ENCODE measurements around the gene ETV1.

The ETV1 gene

DNA sequence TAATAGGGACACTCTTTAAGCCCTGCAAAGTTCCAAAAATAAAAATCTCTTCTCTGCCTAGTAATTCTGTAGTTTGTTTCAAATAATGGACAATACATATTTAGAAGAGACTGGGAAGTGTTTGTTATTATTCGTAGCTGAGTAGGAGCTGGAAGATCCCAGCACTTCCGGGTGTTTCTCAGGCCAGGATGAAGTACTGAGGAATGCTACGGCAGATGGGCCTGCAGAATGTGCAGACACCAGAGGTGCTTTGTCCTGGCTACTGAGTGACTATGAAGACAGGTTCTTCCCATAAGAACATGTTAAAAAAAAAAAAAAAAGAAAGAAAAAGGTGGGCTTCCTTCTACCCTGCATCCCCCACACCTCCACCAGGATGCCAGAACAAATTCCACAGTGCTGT lies 36.1 kb downstream of the ETV1 start:
- POLR2A ChIA-PET: no interaction called here
- no peak for TF ChIP-seq BHLHE40 (IDR thresholded peaks at IDR 0.05; ENCODE audit: borderline replicate concordance)
- TF ChIP-seq TARDBP (IDR thresholded peaks at IDR 0.05): no peak
- TF ChIP-seq ZNF384 (IDR thresholded peaks at IDR 0.05): no peak
- TF ChIP-seq, protein P1, sequence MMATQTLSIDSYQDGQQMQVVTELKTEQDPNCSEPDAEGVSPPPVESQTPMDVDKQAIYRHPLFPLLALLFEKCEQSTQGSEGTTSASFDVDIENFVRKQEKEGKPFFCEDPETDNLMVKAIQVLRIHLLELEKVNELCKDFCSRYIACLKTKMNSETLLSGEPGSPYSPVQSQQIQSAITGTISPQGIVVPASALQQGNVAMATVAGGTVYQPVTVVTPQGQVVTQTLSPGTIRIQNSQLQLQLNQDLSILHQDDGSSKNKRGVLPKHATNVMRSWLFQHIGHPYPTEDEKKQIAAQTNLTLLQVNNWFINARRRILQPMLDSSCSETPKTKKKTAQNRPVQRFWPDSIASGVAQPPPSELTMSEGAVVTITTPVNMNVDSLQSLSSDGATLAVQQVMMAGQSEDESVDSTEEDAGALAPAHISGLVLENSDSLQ (IDR thresholded peaks at IDR 0.05): no peak
- no peak for TF ChIP-seq FOXA1 (IDR thresholded peaks at IDR 0.05)
- TF ChIP-seq FOXM1 (IDR thresholded peaks at IDR 0.05; ENCODE audit: borderline replicate concordance): no peak
- no peak for DNase-seq (ENCODE audit: extremely low spot score)
- CTCF ChIA-PET: no interaction called here

DNA sequence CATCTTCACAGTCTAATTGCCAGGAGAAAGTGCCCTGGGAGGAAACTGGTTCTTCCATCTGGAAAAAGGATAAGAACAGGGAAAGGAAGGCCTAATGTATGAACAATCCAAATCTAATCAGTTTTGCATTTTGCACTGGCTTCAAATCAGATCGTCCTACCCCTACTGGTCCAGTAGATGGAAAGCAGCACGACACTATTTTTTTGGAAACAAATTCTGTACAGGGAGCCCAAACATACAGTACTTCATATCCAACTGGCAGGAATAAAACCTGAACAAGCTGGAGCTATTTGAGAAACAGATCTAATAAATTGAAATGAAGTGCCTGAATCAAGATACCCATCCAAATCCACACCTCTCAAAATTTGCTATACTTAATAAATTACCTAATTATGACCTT lies 36.5 kb downstream of the ETV1 start:
- TF ChIP-seq CTBP1 (IDR thresholded peaks at IDR 0.05; ENCODE audit: borderline replicate concordance) (no peak), FOXM1 (IDR thresholded peaks at IDR 0.05; ENCODE audit: borderline replicate concordance) (no peak), LEF1 (IDR thresholded peaks at IDR 0.05; ENCODE audit: borderline replicate concordance) (no peak), L3MBTL2 (conservative IDR thresholded peaks at IDR 0.05) (no peak), SP1 (IDR thresholded peaks at IDR 0.05) (no peak), NFRKB (IDR thresholded peaks at IDR 0.05) (no peak), FOXK2 (IDR thresholded peaks at IDR 0.05) (no peak), FOXA1 (IDR thresholded peaks at IDR 0.05) (no peak), SUZ12 (IDR thresholded peaks at IDR 0.05) (no peak)
- TF ChIP-seq, protein P1 (IDR thresholded peaks at IDR 0.05): no peak
- CTCF ChIA-PET: no interaction called here
- DNase-seq (ENCODE audit: extremely low spot score): no peak
- POLR2A ChIA-PET: no interaction called here

DNA sequence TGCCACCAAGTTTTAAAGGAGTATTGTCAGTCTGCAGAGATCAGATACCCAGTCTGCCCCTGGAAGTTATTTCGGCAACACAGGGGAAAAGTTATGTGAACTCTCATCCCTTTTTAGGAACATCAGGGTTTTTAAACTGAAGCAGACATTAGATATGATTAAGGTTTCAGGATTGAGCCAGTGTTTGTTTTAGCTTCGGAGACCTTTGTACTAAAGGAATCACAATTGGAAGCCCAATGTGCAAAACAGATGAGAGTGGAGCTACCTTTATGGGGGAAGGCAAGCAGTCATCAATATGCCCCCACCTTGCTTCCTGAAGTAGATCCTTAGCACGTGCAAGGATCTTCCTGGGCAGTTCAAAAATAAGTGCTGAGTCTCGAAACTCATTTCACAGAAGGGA lies 39.5 kb downstream of the ETV1 start:
- ChIA-PET POLR2A (no interaction called here), CTCF (no interaction called here)
- no peak for DNase-seq (ENCODE audit: extremely low spot score)
- TF ChIP-seq BHLHE40 (IDR thresholded peaks at IDR 0.05; ENCODE audit: borderline replicate concordance) (no peak), TARDBP (IDR thresholded peaks at IDR 0.05) (no peak)

DNA sequence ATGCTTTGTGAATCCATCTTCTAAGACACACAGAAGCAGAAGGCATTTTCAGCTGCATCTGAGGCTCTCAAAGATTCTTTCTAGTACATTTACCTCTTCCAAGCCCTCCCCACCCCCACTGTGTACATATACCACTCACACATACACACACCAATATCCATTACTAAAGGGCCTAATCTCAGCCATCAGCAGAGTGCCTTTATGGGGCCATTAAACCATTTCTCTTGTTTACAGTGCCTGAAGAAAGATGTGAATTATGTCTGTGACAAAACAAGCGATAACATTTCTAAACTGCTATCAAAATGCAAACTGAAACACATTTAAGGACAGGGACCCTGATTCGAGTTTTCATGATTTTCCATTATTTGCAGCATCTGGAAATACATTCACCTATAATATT lies 40.0 kb downstream of the ETV1 start:
- CTCF ChIA-PET: no interaction called here
- TF ChIP-seq HDGF (IDR thresholded peaks at IDR 0.05; ENCODE audit: borderline replicate concordance): no peak
- peak; percentile 84 for TF ChIP-seq FOXK2 (IDR thresholded peaks at IDR 0.05)
- no peak for TF ChIP-seq ELF4 (IDR thresholded peaks at IDR 0.05)
- TF ChIP-seq SUZ12 (IDR thresholded peaks at IDR 0.05): no peak
- TF ChIP-seq CTBP1 (IDR thresholded peaks at IDR 0.05; ENCODE audit: borderline replicate concordance): peak; percentile 99
- TF ChIP-seq, protein P1 (IDR thresholded peaks at IDR 0.05): peak; percentile 93
- TF ChIP-seq ZNF384 (IDR thresholded peaks at IDR 0.05): peak; percentile 74
- TF ChIP-seq SP1 (IDR thresholded peaks at IDR 0.05): no peak
- TF ChIP-seq NFRKB (IDR thresholded peaks at IDR 0.05): no peak
- peak; percentile 83 for TF ChIP-seq ARNT (IDR thresholded peaks at IDR 0.05)
- TF ChIP-seq LEF1 (IDR thresholded peaks at IDR 0.05; ENCODE audit: borderline replicate concordance): peak; percentile 81; the same call in 1 of the 2 replicates
- TF ChIP-seq BHLHE40 (IDR thresholded peaks at IDR 0.05; ENCODE audit: borderline replicate concordance): no peak
- TF ChIP-seq L3MBTL2 (conservative IDR thresholded peaks at IDR 0.05): no peak
- TF ChIP-seq TARDBP (IDR thresholded peaks at IDR 0.05): no peak
- TF ChIP-seq FOXA1 (IDR thresholded peaks at IDR 0.05): peak; percentile 93
- TF ChIP-seq FOXM1 (IDR thresholded peaks at IDR 0.05; ENCODE audit: borderline replicate concordance): no peak; the same call in 1 of the 2 replicates
- peak; percentile 53 for DNase-seq (ENCODE audit: extremely low spot score)
- POLR2A ChIA-PET: interaction anchor here (1.8 kb wide), 1 partner anchor 40 kb away, joined by 6 read pairs; the partner anchor contains the start of gene ETV1

DNA sequence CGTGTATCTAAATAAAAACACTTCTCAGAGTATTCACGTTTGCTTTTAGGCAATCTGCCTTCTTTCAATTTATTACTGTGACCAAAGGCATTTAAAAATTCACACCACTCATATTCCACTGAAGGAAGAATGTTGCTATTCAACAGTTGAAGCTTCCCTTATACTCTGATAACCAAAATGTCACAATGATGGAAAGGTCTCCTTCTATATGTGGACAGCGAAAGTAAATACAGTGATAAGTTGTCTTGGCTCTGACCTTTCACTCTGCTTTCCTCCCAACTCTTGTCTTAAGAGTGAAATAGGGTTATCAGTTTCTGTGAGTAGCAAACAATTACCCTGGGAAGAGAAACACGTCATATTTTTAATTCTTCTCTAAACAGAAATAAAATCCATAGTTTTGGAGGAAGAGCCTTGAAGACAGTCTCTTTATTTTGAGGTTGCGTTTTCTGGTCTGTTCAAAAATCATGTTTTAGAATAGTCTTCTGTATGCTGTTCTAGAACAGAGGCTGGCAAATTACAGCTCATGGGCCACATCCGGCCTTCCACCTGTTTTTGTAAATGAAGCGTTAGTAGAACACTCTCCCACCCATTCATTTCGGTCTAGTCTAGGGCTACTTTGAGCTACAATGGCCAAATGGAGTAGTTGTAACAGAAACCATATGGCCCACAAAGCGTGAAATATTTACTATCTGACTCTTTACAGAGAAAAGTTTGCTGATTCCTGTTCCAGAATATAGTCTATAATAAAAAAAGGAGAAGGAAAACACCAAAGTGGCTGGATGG lies 41.3 kb downstream of the ETV1 start:
- ChIA-PET POLR2A (interaction anchor here (1.8 kb wide), 1 partner anchor 41 kb away, joined by 6 read pairs; the partner anchor contains the start of gene ETV1), CTCF (no interaction called here)
- TF ChIP-seq FOXK2 (IDR thresholded peaks at IDR 0.05): no peak
- no peak for TF ChIP-seq ARNT (IDR thresholded peaks at IDR 0.05)
- TF ChIP-seq NFRKB (IDR thresholded peaks at IDR 0.05): no peak
- no peak for TF ChIP-seq ZNF384 (IDR thresholded peaks at IDR 0.05)
- no peak for TF ChIP-seq HDGF (IDR thresholded peaks at IDR 0.05; ENCODE audit: borderline replicate concordance)
- TF ChIP-seq, protein P1 (IDR thresholded peaks at IDR 0.05): peak; percentile 14; the same call in 1 of the 2 replicates
- 0 out of 2 replicates have a peak, but pooled peaks have one; percentile 15 for TF ChIP-seq CTBP1 (IDR thresholded peaks at IDR 0.05; ENCODE audit: borderline replicate concordance)
- TF ChIP-seq SUZ12 (IDR thresholded peaks at IDR 0.05): no peak
- no peak for DNase-seq (ENCODE audit: extremely low spot score)

DNA sequence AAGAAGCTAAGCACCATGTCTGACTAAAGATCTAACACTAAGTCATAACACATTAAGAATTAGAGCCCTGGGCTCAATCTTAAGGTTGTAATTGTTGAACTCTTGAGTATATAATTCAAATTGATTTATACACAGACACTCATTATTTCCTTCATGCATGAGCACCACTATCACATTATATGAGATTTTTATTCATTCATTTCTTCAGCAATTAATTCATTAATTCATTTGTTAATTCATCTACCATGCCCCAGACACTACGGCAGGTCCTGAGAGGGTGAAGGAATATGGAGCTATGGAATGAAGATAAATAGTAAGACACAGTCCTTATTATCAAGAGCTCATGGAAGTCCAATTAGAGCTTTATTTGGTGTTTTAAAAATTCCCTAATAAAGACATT lies 41.9 kb downstream of the ETV1 start:
- POLR2A ChIA-PET: interaction anchor here (1.8 kb wide), 1 partner anchor 42 kb away, joined by 6 read pairs; the partner anchor contains the start of gene ETV1

More for the DNA sequence above, 41.9 kb downstream of the ETV1 start:
- CTCF ChIA-PET: no interaction called here
- no peak for DNase-seq (ENCODE audit: extremely low spot score)
- no peak for TF ChIP-seq ARNT (IDR thresholded peaks at IDR 0.05)
- TF ChIP-seq TARDBP (IDR thresholded peaks at IDR 0.05): no peak
- TF ChIP-seq BHLHE40 (IDR thresholded peaks at IDR 0.05; ENCODE audit: borderline replicate concordance): no peak
- TF ChIP-seq FOXK2 (IDR thresholded peaks at IDR 0.05): no peak
- no peak for TF ChIP-seq HDGF (IDR thresholded peaks at IDR 0.05; ENCODE audit: borderline replicate concordance)
- no peak for TF ChIP-seq SUZ12 (IDR thresholded peaks at IDR 0.05)
